H1 (cell line): ENCODE results near the gene OLFML2A. TPM values are rescaled to one million over a fixed set of nuclear protein-coding genes. Genes with fewer than 3 reads are reported as not detected.

Experiments used
- CTCF ChIA-PET: fragments of 300-600 bp; sonication (Branson Sonifier 250); formaldehyde crosslinking; loops from one replicate; lab custom pipeline; 2021; ENCODE audit not compliant: partially characterized antibody; lab: Charles Lee
- POLR2A ChIA-PET: fragments of 300-600 bp; sonication (Branson Sonifier 250); formaldehyde crosslinking; loops from one replicate; lab custom pipeline; 2021; ENCODE audit warnings: inconsistent platforms; ENCODE audit not compliant: partially characterized antibody; lab: Charles Lee
- DNase-seq, 2 experiments: peaks; one replicate each; pipeline versions ENCODE4 v3.0.0 to v3.0.0-alpha.2; 2010 to 2022; ENCODE audit warnings: low spot score in 2 of 2, low read depth in 1 of 2, mixed read lengths in 1 of 2
- FAIRE-seq: peaks from 2 replicates; lab custom pipeline; 2011; peaks lifted over from hg19 to GRCh38; lab: Jason Lieb, UNC
- H2AFZ ChIP-seq: 2 replicates; pipeline ENCODE4 v1.8.1; 2012; ENCODE audit warnings: low read length, inconsistent platforms
- H2AK5ac ChIP-seq: 2 replicates; pipeline ENCODE4 v1.6.1; 2013; ENCODE audit warnings: low read depth, low read length
- H2BK120ac ChIP-seq: replicated peaks from 2 replicates; pipeline ENCODE3; 2013; ENCODE audit warnings: low read depth, low read length, inconsistent platforms
- H2BK12ac ChIP-seq: 2 replicates; pipeline ENCODE4 v1.6.1; 2013; ENCODE audit warnings: low read depth, low read length
- H2BK15ac ChIP-seq: 2 replicates; pipeline ENCODE4 v1.6.1; 2013; ENCODE audit warnings: low read length
- H2BK20ac ChIP-seq: 2 replicates; pipeline ENCODE4 v1.6.1; 2013; ENCODE audit warnings: low read length
- H2BK5ac ChIP-seq: 2 replicates; pipeline ENCODE4 v1.6.1; 2013; ENCODE audit warnings: low read depth, low read length
- H3K14ac ChIP-seq: 2 replicates; pipeline ENCODE4 v1.6.1; 2013; ENCODE audit warnings: inconsistent platforms; ENCODE audit not compliant: insufficient read length
- H3K18ac ChIP-seq: 2 replicates; pipeline ENCODE4 v1.6.1; 2013; ENCODE audit warnings: low read length; ENCODE audit errors: extremely low read depth
- H3K23ac ChIP-seq: 2 replicates; pipeline ENCODE4 v1.6.1; 2013; ENCODE audit warnings: inconsistent platforms; ENCODE audit not compliant: insufficient read length
- H3K23me2 ChIP-seq: 2 replicates; pipeline ENCODE4 v1.6.1; 2013; ENCODE audit warnings: low read depth, low read length
- H3K27ac ChIP-seq: 2 replicates; pipeline ENCODE4 v1.6.1; 2011; ENCODE audit warnings: low read depth, low read length, inconsistent platforms
- H3K27me3 ChIP-seq, 4 experiments: replicated peaks in 1 of 4; 1 replicate in 1 of 4; 2 replicates in 3 of 4; pipeline versions ENCODE4 v1.6.1 to v1.8.1; 2011 to 2013; ENCODE audit warnings: low read length in 3 of 4, mild to moderate bottlenecking in 3 of 4, inconsistent platforms in 2 of 4, mixed read lengths in 2 of 4, moderate library complexity in 1 of 4; ENCODE audit not compliant: control insufficient read depth in 3 of 4, insufficient read depth in 3 of 4; ENCODE audit errors: extremely low read depth in 1 of 4
- H3K36me3 ChIP-seq, 4 experiments: 2 replicates each; pipeline versions ENCODE4 v1.6.1 to v1.8.1; 2011 to 2013; ENCODE audit warnings: mild to moderate bottlenecking in 4 of 4, low read length in 3 of 4, moderate library complexity in 2 of 4, control low read depth in 1 of 4, inconsistent platforms in 1 of 4; ENCODE audit not compliant: insufficient read depth in 4 of 4, control insufficient read depth in 2 of 4
- H3K4ac ChIP-seq: replicated peaks from 2 replicates; pipeline ENCODE3; 2013; ENCODE audit warnings: low read length, low read depth, mixed read lengths, inconsistent platforms; ENCODE audit not compliant: insufficient read length
- H3K4me1 ChIP-seq, 4 experiments: replicated peaks in 1 of 4; 1 replicate in 1 of 4; 2 replicates in 3 of 4; pipeline versions ENCODE4 v1.6.1 to v1.8.1; 2011 to 2013; ENCODE audit warnings: low read length in 3 of 4, inconsistent platforms in 2 of 4, mixed read lengths in 1 of 4; ENCODE audit not compliant: insufficient read depth in 4 of 4, control insufficient read depth in 3 of 4
- H3K4me2 ChIP-seq, 2 experiments: 2 replicates each; pipeline versions ENCODE4 v1.6.1 to v1.8.1; 2011 to 2013; ENCODE audit warnings: low read depth in 2 of 2, low read length in 2 of 2, control low read depth in 1 of 2, inconsistent platforms in 1 of 2, mild to moderate bottlenecking in 1 of 2; ENCODE audit not compliant: insufficient read depth in 1 of 2
- H3K4me3 ChIP-seq, 4 experiments: fragments of 200-600, 300-600 bp in 1 of 4; sonication (generic), shearing (Covaris generic), sonication (Bioruptor Twin) in 1 of 4; 2 replicates each; pipeline versions ENCODE4 v1.5.1 to v1.8.1; 2011 to 2016; ENCODE audit warnings: low read length in 4 of 4, low read depth in 3 of 4, control low read depth in 2 of 4, inconsistent platforms in 2 of 4, mild to moderate bottlenecking in 2 of 4, mixed read lengths in 1 of 4, moderate library complexity in 1 of 4; ENCODE audit not compliant: insufficient read depth in 2 of 4; ENCODE audit errors: extremely low read depth in 1 of 4
- H3K56ac ChIP-seq: replicated peaks from 2 replicates; pipeline ENCODE3; 2013; ENCODE audit warnings: low read depth, mild to moderate bottlenecking, mixed read lengths, low read length, inconsistent platforms; ENCODE audit not compliant: insufficient read length
- H3K79me1 ChIP-seq: 2 replicates; pipeline ENCODE4 v1.6.1; 2013; ENCODE audit warnings: low read depth, low read length, control low read depth
- H3K79me2 ChIP-seq, 2 experiments: 2 replicates each; pipeline versions ENCODE4 v1.6.1 to v1.8.1; 2012 to 2013; ENCODE audit warnings: low read length in 2 of 2, mild to moderate bottlenecking in 2 of 2, inconsistent platforms in 1 of 2; ENCODE audit not compliant: insufficient read depth in 2 of 2, control insufficient read depth in 1 of 2
- H3K9ac ChIP-seq, 4 experiments: replicated peaks in 1 of 4; 1 replicate in 1 of 4; 2 replicates in 3 of 4; pipeline versions ENCODE4 v1.6.1 to v1.8.1; 2011 to 2013; ENCODE audit warnings: low read depth in 3 of 4, low read length in 3 of 4, control low read depth in 2 of 4, mild to moderate bottlenecking in 2 of 4, moderate library complexity in 2 of 4, inconsistent platforms in 1 of 4; ENCODE audit errors: extremely low read depth in 1 of 4
- H3K9me3 ChIP-seq, 2 experiments: 2 replicates each; pipeline versions ENCODE4 v1.6.1 to v1.8.1; 2012 to 2013; ENCODE audit warnings: mild to moderate bottlenecking in 2 of 2, moderate library complexity in 2 of 2, control low read depth in 1 of 2, inconsistent platforms in 1 of 2, low read depth in 1 of 2, low read length in 1 of 2, mixed read lengths in 1 of 2; ENCODE audit not compliant: insufficient read depth in 2 of 2
- H4K20me1 ChIP-seq, 2 experiments: replicated peaks in 1 of 2; 2 replicates each; pipeline versions ENCODE3 to v1.8.1; 2011 to 2013; ENCODE audit warnings: inconsistent platforms in 2 of 2, low read length in 2 of 2, mild to moderate bottlenecking in 1 of 2; ENCODE audit not compliant: insufficient read depth in 2 of 2, control insufficient read depth in 1 of 2
- H4K5ac ChIP-seq: 2 replicates; pipeline ENCODE4 v1.6.1; 2013; ENCODE audit warnings: low read length, low read depth, mixed read lengths, inconsistent platforms; ENCODE audit not compliant: insufficient read length
- H4K8ac ChIP-seq: 2 replicates; pipeline ENCODE4 v1.8.0; 2013; ENCODE audit warnings: mild to moderate bottlenecking, moderate library complexity, low read length, inconsistent platforms; ENCODE audit not compliant: insufficient read depth; ENCODE audit errors: extremely low read depth
- H4K91ac ChIP-seq: replicated peaks from 2 replicates; pipeline ENCODE3; 2013; ENCODE audit warnings: low read length, mixed read lengths, inconsistent platforms; ENCODE audit not compliant: insufficient read length
- CHD2 ChIP-seq: IDR thresholded peaks from 2 replicates; pipeline ENCODE4 v1.6.1; 2012; ENCODE audit warnings: low read length, improper control_type of control experiment
- CTCF ChIP-seq, 3 experiments: IDR thresholded peaks; 1 replicate in 2 of 3; 2 replicates in 1 of 3; pipeline versions ENCODE4 v1.5.1 to v1.6.1; 2011; ENCODE audit warnings: low read length in 3 of 3, mild to moderate bottlenecking in 3 of 3, inconsistent platforms in 2 of 3, low read depth in 1 of 3, moderate library complexity in 1 of 3; ENCODE audit not compliant: insufficient read depth in 1 of 3; ENCODE audit errors: control extremely low read depth in 1 of 3
- E2F6 ChIP-seq: IDR thresholded peaks from 2 replicates; pipeline ENCODE4 v1.6.1; 2012; ENCODE audit warnings: inconsistent platforms
- KDM1A ChIP-seq: fragments of 200-600, 300-600 bp; sonication (generic); IDR thresholded peaks from 2 replicates; pipeline ENCODE4 v1.7.1; 2016; ENCODE audit warnings: mild to moderate bottlenecking, low read length, borderline replicate concordance
- RAD21 ChIP-seq, 2 experiments: IDR thresholded peaks in 1 of 2; conservative IDR thresholded peaks in 1 of 2; 2 replicates each; pipeline ENCODE4 v1.6.1; 2011; ENCODE audit warnings: low read depth in 2 of 2, low read length in 2 of 2, improper control_type of control experiment in 1 of 2, inconsistent platforms in 1 of 2, mild to moderate bottlenecking in 1 of 2, moderate library complexity in 1 of 2
- WGBS, 2 experiments: shearing (Covaris generic) in 1 of 2; methylation state at CpG; one replicate each; pipeline versions ENCODE4 v1.1.6 to v1.1.7; 2013 to 2015; ENCODE audit warnings: low lambda C conversion rate in 2 of 2, mixed read lengths in 2 of 2, inconsistent platforms in 1 of 2, low coverage in 1 of 2, missing lambda C conversion rate in 1 of 2; ENCODE audit not compliant: insufficient replicate concordance in 2 of 2, insufficient coverage in 1 of 2, insufficient read length in 1 of 2; ENCODE audit errors: extremely low coverage in 1 of 2, missing lambda C conversion rate in 1 of 2; 5-methylcytosine and 5-hydroxymethylcytosine counted together
- polyA plus RNA-seq, 7 experiments: library from polyadenylated mRNA; depleted of rRNA in 3 of 7; stranded (reverse) in 5 of 7; unstranded in 2 of 7; fragments of >200 nt in 5 of 7; fragments of 200-250 nt in 2 of 7; gene quantifications; 1 replicate in 5 of 7; 2 replicates in 1 of 7; 4 replicates in 1 of 7; pipeline versions ENCODE4 v1.2.1 to v1.2.3, GENCODE V29; 2011 to 2013; ENCODE audit warnings: missing spikeins in 2 of 7, mixed read lengths in 2 of 7
- total RNA-seq: library from RNA; stranded (reverse); fragmentation: NEBNext Ultra II Directional; extraction: Animal tissue kit (Norgen Biotek cat#: 25700); gene quantifications from 2 replicates; pipeline ENCODE4 v1.2.1, GENCODE V29; 2021

OLFML2A gene
- total and polyA plus RNA-seq, 2 of the 8 experiments (the other 6 are each of a cell fraction or from before 2014, with no cell fraction given), result 7.8 to 11.5 TPM

- no peaks in the 10 kb centered on the region for H3K9me3 ChIP-seq
- H2BK20ac ChIP-seq, result no peak overlapping the region
- H4K20me1 ChIP-seq, result no peaks in the 10 kb centered on the region
- FAIRE-seq (no peak), DNase-seq (no peak)
- no peak overlapping the region for H2BK5ac ChIP-seq
- 85% methylated on average over 8 of the region's 8 CpGs; no CpG with 5 or more reads in 1 of the 2 experiments for WGBS, 2 experiments
- no peaks in the 10 kb centered on the region for H3K79me1 ChIP-seq
- no peak overlapping the region for H3K4ac ChIP-seq
- no peak overlapping the region for H2AFZ ChIP-seq
- ChIA-PET POLR2A (interaction anchor here (0.9 to 1.5 kb wide), 3 partner anchors 13 to 69 kb away, joined by 3 read pairs; partner anchors contain the start of genes ARPC5L and RPL35), CTCF (interaction anchor here (0.9 to 65.2 kb wide), 8 partner anchors 9 to 58 kb away, joined by 4 to 1529 read pairs (median 8); partner anchors contain the start of genes ARPC5L, NR6A1, OLFML2A and RPL35)
- no peaks in the 10 kb centered on the region for H3K79me2 ChIP-seq
- H3K4me3 ChIP-seq, result no peak overlapping the region
- H3K4me2 ChIP-seq, result no peak overlapping the region
- no peak overlapping the region for H3K56ac ChIP-seq
- no peak overlapping the region for H3K23ac ChIP-seq
- TF ChIP-seq KDM1A (peak; percentile 83; the same call in 1 of the 2 replicates), CTCF (IDR thresholded peaks at IDR 0.05; ENCODE audit: control extremely low read depth in 1 of 3, insufficient read depth in 1 of 3, low read depth in 1 of 3, low read length in 3 of 3) (peak in 2 of 3 experiments; percentile 19 to 23; a peak in 2 of 4 replicates), RAD21 (IDR thresholded peaks at IDR 0.05 in 1 of 2, conservative IDR thresholded peaks at IDR 0.05 in 1 of 2; ENCODE audit: low read depth in 2 of 2, low read length in 2 of 2) (0 out of 4 replicates have a peak, but pooled peaks of 1 of the 2 experiments have one; percentile 8), CHD2 (no peak), E2F6 (no peak)
- 0 out of 2 replicates have a peak overlapping the region, but pooled peaks have one; percentile 39 for H2BK12ac ChIP-seq
- H2BK120ac ChIP-seq, result no peak overlapping the region
- H3K27ac ChIP-seq, result no peak overlapping the region
- no peaks in the 10 kb centered on the region for H3K27me3 ChIP-seq
- no peak overlapping the region for H3K18ac ChIP-seq
- H3K23me2 ChIP-seq, result no peaks in the 10 kb centered on the region
- H3K36me3 ChIP-seq, result no peaks in the 10 kb centered on the region
- no peak overlapping the region for H4K5ac ChIP-seq
- H2AK5ac ChIP-seq, result peak overlapping the region; percentile 33; the same call in 1 of the 2 replicates
- no peak overlapping the region for H4K91ac ChIP-seq
- no peak overlapping the region; a peak in 1 of 7 replicates for H3K9ac ChIP-seq
- H4K8ac ChIP-seq, result no peak overlapping the region
- H3K14ac ChIP-seq, result no peak overlapping the region
- peaks cover 0 to 4% (median 0%) of the 10 kb centered on the region in 4 experiments; a peak in 2 of 7 replicates for H3K4me1 ChIP-seq
- peak overlapping the region; percentile 53; the same call in 1 of the 2 replicates for H2BK15ac ChIP-seq
These were observed 15.5 kb downstream of the OLFML2A start for GRCh38 chr9:124792257-124793014.
